ENCODE data around the gene TRIM14.

DNA sequence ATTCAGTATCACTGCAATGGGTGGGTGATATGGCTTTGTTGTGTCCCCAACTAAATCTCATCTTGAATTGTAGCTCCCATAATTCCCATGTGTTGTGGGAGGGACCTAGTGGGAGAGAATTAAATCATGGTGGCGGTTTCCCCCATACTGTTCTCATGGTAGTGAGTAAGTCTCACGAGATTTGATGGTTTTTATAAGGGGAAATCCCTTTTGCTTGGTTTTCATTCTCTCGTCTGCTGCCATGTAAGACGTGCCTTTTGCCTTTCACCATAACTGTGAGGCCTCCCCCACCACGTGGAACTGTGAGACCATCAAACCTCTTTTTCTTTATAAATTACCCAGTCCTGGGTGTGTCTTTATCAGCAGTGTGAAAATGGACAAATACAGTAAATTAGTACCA, 72.0 kb downstream of the TRIM14 start:
- TF ChIP-seq, protein P1, sequence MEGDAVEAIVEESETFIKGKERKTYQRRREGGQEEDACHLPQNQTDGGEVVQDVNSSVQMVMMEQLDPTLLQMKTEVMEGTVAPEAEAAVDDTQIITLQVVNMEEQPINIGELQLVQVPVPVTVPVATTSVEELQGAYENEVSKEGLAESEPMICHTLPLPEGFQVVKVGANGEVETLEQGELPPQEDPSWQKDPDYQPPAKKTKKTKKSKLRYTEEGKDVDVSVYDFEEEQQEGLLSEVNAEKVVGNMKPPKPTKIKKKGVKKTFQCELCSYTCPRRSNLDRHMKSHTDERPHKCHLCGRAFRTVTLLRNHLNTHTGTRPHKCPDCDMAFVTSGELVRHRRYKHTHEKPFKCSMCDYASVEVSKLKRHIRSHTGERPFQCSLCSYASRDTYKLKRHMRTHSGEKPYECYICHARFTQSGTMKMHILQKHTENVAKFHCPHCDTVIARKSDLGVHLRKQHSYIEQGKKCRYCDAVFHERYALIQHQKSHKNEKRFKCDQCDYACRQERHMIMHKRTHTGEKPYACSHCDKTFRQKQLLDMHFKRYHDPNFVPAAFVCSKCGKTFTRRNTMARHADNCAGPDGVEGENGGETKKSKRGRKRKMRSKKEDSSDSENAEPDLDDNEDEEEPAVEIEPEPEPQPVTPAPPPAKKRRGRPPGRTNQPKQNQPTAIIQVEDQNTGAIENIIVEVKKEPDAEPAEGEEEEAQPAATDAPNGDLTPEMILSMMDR (conservative IDR thresholded peaks at IDR 0.05): no peak
- no peak for TF ChIP-seq EZH2 (IDR thresholded peaks at IDR 0.05; ENCODE audit: low read depth)
